Spleen (tissue), 11 donors: ENCODE data around the gene AFF1. TPM values are rescaled to one million over a fixed set of nuclear protein-coding genes. Genes with fewer than 3 reads are reported as not detected.

ENCODE experiments used
- DNase-seq: peaks from one replicate; pipeline ENCODE4 v3.0.0-alpha.2; 2020
- H3K27ac ChIP-seq, 8 donors: fragments of 200-600 bp; sonication (generic) in 7 of 8; 1 replicate in 4 of 8; 2 replicates in 4 of 8; pipeline versions ENCODE4 v1.5.0 to v1.8.0; 2016 to 2021; ENCODE audit warnings: inconsistent platforms in 4 of 8, mild to moderate bottlenecking in 4 of 8, moderate library complexity in 1 of 8
- H3K27me3 ChIP-seq, 7 donors: fragments of 200-600 bp; sonication (generic) in 6 of 7; replicated peaks in 1 of 7; 1 replicate in 4 of 7; 2 replicates in 3 of 7; pipeline versions ENCODE4 v1.5.0 to v1.8.0; 2016 to 2021; ENCODE audit warnings: inconsistent platforms in 3 of 7, mild to moderate bottlenecking in 1 of 7
- H3K36me3 ChIP-seq, 6 donors: fragments of 200-600 bp; sonication (generic) in 5 of 6; 1 replicate in 4 of 6; 2 replicates in 2 of 6; pipeline versions ENCODE4 v1.5.0 to v1.8.0; 2016 to 2021; ENCODE audit warnings: inconsistent platforms in 2 of 6
- H3K4me1 ChIP-seq, 6 donors: fragments of 200-600 bp; sonication (generic) in 5 of 6; 1 replicate in 3 of 6; 2 replicates in 3 of 6; pipeline versions ENCODE4 v1.5.0 to v1.8.0; 2016 to 2021; ENCODE audit warnings: inconsistent platforms in 3 of 6
- H3K4me3 ChIP-seq, 8 donors: fragments of 200-600 bp; sonication (generic) in 7 of 8; 1 replicate in 4 of 8; 2 replicates in 4 of 8; pipeline versions ENCODE4 v1.5.0 to v1.8.0; 2016 to 2021; ENCODE audit warnings: inconsistent platforms in 4 of 8, mild to moderate bottlenecking in 4 of 8, moderate library complexity in 2 of 8
- H3K9me3 ChIP-seq, 8 donors: fragments of 200-600 bp; sonication (generic) in 7 of 8; 1 replicate in 4 of 8; 2 replicates in 4 of 8; pipeline versions ENCODE4 v1.5.0 to v1.8.0; 2016 to 2021; ENCODE audit warnings: inconsistent platforms in 4 of 8
- POLR2A ChIP-seq, 3 donors: fragments of 450-650 bp; IDR thresholded peaks; one replicate each; pipeline ENCODE4 v1.5.1; 2017; ENCODE audit warnings: antibody characterized with exemption in 3 of 3, mild to moderate bottlenecking in 1 of 3
- POLR2AphosphoS5 ChIP-seq, 3 donors: sonication (generic); formaldehyde crosslinking; IDR thresholded peaks; one replicate each; pipeline ENCODE4 v1.5.1; 2017; ENCODE audit warnings: antibody characterized with exemption in 3 of 3
- WGBS, 5 donors: extraction: QIAGEN DNeasy Blood & Tissue Kit in 3 of 5; methylation state at CpG; one replicate each; pipeline versions ENCODE4 v1.1.5 to v1.1.7; 2013 to 2018; 5-methylcytosine and 5-hydroxymethylcytosine counted together
- intact Hi-C: fragments of 100-400 bp; cut with DNase I; formaldehyde crosslinking; loops from one replicate; pipeline ENCODE4 v1.15.0; 2023; ENCODE audit warnings: low total_unique reads
- polyA plus RNA-seq, 3 donors: library from polyadenylated mRNA; stranded (reverse); fragments of 200-250 nt; gene quantifications; one replicate each; pipeline ENCODE4 v1.2.1, GENCODE V29; 2013
- total RNA-seq, 7 donors: library from RNA; depleted of rRNA in 3 of 7; stranded (reverse); fragments of >200 nt in 3 of 7; fragmentation: NEBNext Ultra II Directional in 4 of 7; extraction: Animal tissue kit (Norgen Biotek cat#: 25700) in 4 of 7; gene quantifications; one replicate each; pipeline versions ENCODE4 v1.1.0 to v1.2.1, GENCODE V29; 2016 to 2021
- TF ChIP-seq, protein P1 (sequence below), 11 experiments: fragments of 200-600 bp in 7 of 11; fragments of 450-650 bp in 4 of 11; sonication (generic) in 4 of 11; IDR thresholded peaks in 8 of 11; conservative IDR thresholded peaks in 3 of 11; 1 replicate in 7 of 11; 2 replicates in 4 of 11; pipeline versions ENCODE4 v1.4.0 to v1.8.0; 2016 to 2021; ENCODE audit warnings: antibody characterized with exemption in 11 of 11, inconsistent platforms in 4 of 11, mild to moderate bottlenecking in 1 of 11
- donor health status: healthy with polysubstance abuse.
- donor health status: DM: no; HTN: no; CAD: no; lungs with moderate emphysema.
- donor health status: DM: no; HTN: no; CAD: no.
- donor health status: Bipolar disorder and iron deficiency.
- donor health status: healthy.
- donor health status: DM: no; HTN: no; CAD: no.
- donor health status: DM: yes; HTN: yes; CAD: no.

The AFF1 gene
- total and polyA plus RNA-seq, 10 donors = 4.4 to 119 (median 80.8) TPM

DNA sequence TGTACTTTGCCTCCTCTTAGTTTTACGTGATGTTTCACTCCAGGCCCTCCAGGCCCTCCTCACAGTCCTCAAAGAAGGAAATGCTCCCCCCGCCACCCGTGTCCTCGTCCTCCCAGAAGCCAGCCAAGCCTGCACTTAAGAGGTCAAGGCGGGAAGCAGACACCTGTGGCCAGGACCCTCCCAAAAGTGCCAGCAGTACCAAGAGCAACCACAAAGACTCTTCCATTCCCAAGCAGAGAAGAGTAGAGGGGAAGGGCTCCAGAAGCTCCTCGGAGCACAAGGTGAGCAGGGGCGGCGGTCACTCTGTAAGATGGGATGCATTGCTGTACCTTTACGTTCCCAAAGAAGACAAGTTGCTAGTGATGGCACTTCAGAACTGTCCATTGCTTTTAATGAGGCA, 191.2 kb downstream of the AFF1 start:
- WGBS, 5 donors = 86 to 96% (median 93%) methylated on average over 8 to 9 of the region's 9 CpGs
- Histone ChIP-seq H3K4me1 (peaks cover 0 to 21% (median 8%) of the 10 kb centered on the region in 6 donors), H3K36me3 (peaks cover 6 to 98% (median 64%) of the 10 kb centered on the region in 6 donors), H3K27ac (no peak overlapping the region), H3K4me3 (no peak overlapping the region), H3K9me3 (no peaks in the 10 kb centered on the region), H3K27me3 (no peaks in the 10 kb centered on the region)
- DNase-seq = no peak
- TF ChIP-seq, protein P1, sequence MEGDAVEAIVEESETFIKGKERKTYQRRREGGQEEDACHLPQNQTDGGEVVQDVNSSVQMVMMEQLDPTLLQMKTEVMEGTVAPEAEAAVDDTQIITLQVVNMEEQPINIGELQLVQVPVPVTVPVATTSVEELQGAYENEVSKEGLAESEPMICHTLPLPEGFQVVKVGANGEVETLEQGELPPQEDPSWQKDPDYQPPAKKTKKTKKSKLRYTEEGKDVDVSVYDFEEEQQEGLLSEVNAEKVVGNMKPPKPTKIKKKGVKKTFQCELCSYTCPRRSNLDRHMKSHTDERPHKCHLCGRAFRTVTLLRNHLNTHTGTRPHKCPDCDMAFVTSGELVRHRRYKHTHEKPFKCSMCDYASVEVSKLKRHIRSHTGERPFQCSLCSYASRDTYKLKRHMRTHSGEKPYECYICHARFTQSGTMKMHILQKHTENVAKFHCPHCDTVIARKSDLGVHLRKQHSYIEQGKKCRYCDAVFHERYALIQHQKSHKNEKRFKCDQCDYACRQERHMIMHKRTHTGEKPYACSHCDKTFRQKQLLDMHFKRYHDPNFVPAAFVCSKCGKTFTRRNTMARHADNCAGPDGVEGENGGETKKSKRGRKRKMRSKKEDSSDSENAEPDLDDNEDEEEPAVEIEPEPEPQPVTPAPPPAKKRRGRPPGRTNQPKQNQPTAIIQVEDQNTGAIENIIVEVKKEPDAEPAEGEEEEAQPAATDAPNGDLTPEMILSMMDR (IDR thresholded peaks at IDR 0.05 in 8 of 11, conservative IDR thresholded peaks at IDR 0.05 in 3 of 11) = no peak
- TF ChIP-seq POLR2AphosphoS5 (IDR thresholded peaks at IDR 0.05) = no peak
- TF ChIP-seq POLR2A (IDR thresholded peaks at IDR 0.05) = no peak
- intact Hi-C loops = no loop called here

DNA sequence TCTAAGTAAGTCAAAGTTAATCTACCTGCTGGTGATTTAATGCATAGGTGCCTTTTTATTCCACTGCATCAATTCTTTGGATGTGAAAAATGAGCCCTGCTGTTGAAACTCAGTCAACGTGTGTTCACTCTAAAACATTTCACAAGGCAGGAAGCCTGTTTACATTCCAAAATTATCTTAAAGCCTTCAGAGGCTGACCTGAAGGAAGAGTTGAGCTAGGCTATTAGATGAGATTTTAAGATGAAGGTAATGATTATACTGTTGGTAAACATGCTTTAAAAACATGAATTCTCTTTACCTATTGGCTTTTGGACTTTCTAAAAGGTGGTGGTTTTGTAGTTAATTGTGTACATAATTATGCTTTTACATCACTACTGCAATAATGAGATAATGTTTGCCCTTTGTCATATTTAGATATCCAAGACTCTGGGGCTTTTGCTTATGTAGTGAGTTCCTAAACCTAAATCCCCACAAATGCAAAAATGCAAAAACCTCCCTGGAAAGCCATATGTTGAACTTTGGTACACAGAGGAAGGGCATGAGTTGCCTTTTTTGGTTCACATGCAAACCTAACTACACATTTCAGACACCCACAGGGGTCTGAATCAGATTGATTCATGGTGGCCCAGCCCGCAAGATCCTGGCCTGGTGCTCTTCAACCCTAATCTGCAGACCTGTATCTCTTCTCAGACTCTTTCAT, 193.3 kb downstream of the AFF1 start:
- no peaks in the 10 kb centered on the region for H3K9me3 ChIP-seq
- TF ChIP-seq POLR2AphosphoS5 (IDR thresholded peaks at IDR 0.05) (no peak), POLR2A (IDR thresholded peaks at IDR 0.05) (no peak)
- TF ChIP-seq, protein P1 (IDR thresholded peaks at IDR 0.05 in 8 of 11, conservative IDR thresholded peaks at IDR 0.05 in 3 of 11) = no peak
- no peak overlapping the region for H3K4me3 ChIP-seq
- no peaks in the 10 kb centered on the region for H3K27me3 ChIP-seq
- no peak overlapping the region for H3K27ac ChIP-seq
- H3K4me1 ChIP-seq = no peaks in the 10 kb centered on the region
- DNase-seq = no peak
- intact Hi-C loops = no loop called here
- peaks cover 6 to 100% (median 83%) of the 10 kb centered on the region in 6 donors for H3K36me3 ChIP-seq
- WGBS, 5 donors = 67 to 90% (median 88%) methylated on average over 2 of the region's 2 CpGs

DNA sequence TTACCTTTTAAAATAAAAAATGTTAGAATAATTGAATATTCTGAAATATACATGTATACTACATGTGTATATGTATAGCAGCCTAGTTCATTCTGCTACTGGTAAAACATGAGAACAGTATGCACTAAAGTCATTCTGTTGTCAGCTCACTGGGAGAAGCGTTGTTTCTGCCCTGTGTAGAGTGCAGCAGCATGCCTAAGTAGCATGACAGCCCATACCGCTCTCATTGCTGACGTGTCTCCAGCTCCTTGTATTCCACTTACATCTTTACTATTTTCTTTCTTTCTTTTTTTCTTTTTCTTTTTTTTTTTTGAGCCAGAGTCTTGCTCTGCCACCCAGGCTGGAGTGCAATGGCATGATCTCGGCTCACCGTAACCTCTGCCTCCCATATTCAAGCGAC, 194.9 kb downstream of the AFF1 start:
- WGBS, 5 donors = 96 to 99% (median 98%) methylated on average over 6 of the region's 6 CpGs
- Histone ChIP-seq H3K4me1 (no peaks in the 10 kb centered on the region), H3K9me3 (no peaks in the 10 kb centered on the region), H3K27ac (no peak overlapping the region), H3K27me3 (no peaks in the 10 kb centered on the region), H3K36me3 (peaks cover 6 to 100% (median 96%) of the 10 kb centered on the region in 6 donors), H3K4me3 (no peak overlapping the region)
- TF ChIP-seq POLR2A (IDR thresholded peaks at IDR 0.05) (no peak), POLR2AphosphoS5 (IDR thresholded peaks at IDR 0.05) (no peak)
- TF ChIP-seq, protein P1 (IDR thresholded peaks at IDR 0.05 in 8 of 11, conservative IDR thresholded peaks at IDR 0.05 in 3 of 11) = no peak
- intact Hi-C loops = no loop called here
- DNase-seq = no peak

DNA sequence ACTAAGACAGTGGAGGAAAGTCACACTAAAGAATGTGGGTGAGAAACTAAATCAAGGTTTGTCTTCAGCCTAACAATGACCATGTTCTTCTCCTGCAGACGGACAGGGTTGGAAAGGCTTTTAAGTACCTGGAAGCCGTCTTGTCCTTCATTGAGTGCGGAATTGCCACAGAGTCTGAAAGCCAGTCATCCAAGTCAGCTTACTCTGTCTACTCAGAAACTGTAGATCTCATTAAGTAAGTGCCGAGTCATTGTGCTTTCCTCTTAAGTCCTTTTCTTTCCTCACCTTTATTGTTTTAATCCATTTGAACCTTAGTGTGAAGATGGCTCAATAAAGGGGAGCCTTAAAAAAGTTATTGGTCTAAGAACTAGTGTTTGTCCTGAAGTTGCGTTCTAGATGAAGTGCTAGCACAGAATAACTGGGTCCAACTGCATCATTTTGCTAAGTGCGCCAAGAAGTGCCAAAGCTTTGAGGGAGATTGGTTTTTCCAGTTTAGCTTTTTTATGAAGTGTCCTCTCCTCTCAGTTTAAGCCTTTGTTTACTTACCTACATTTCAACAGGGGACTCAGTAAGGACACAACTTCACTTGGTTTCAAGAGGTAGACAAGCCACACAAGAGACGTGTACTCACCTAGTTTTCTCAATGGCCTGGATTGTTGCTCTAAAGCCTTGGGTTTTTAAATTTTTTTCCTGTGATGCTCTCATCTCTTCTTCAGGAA, 196.3 kb downstream of the AFF1 start:
- Histone ChIP-seq H3K27ac (no peak overlapping the region), H3K27me3 (no peaks in the 10 kb centered on the region), H3K4me3 (no peak overlapping the region), H3K9me3 (no peaks in the 10 kb centered on the region), H3K36me3 (peaks cover 3 to 100% (median 96%) of the 10 kb centered on the region in 6 donors), H3K4me1 (no peaks in the 10 kb centered on the region)
- intact Hi-C loops = no loop called here
- DNase-seq = no peak
- TF ChIP-seq, protein P1 (IDR thresholded peaks at IDR 0.05 in 8 of 11, conservative IDR thresholded peaks at IDR 0.05 in 3 of 11) = no peak
- TF ChIP-seq POLR2AphosphoS5 (IDR thresholded peaks at IDR 0.05) (no peak), POLR2A (IDR thresholded peaks at IDR 0.05) (no peak)
- 90 to 98% (median 96%) methylated on average over 7 of the region's 7 CpGs for WGBS, 5 donors
